DMS53 treated with DMSO at 0.1 percent for 48 hours (cell line): ENCODE results near the gene TIAM1.

Source experiments
- DNase-seq: peaks from one replicate; lab custom pipeline; 2025; ENCODE audit not compliant: unreplicated experiment; lab: John Stamatoyannopoulos, UW

Gene TIAM1

DNA sequence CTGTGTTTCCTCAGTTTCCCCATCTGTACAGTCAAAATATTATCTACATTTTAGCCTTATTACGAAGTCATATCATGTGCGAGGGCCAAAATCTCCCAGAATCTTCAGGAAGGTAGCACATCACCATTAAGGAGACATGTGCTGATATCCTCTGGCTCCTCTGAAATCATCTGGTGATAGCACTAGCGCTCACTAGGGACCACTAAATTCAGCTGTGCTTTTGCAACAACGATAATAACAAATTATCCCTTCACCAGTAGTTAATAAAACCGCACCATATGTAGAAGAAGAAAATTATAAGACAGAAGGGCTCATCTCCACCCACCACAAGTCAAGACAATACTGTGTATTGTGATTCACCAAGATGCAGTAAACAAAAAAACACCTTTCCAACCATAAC, 53.3 kb downstream of the TIAM1 start:
- no peak for DNase-seq

DNA sequence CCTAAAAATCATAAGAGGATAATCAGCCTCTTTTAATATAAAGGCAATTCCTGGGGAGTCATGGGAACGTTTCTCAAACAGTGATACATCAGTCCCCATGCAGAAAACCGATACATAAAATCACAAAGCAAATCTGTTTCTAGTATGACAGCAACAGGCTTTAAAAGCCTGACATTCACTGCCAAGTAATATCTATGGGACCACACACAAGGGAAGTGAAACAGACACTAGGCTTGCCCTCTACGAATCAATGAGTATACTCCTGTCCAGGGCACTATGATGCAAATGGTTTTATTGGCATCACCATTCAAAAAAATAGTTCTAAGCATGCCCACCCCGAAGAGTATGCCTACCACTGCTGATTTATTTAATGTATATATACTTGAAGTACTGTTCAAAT, 54.4 kb downstream of the TIAM1 start:
- DNase-seq, result no peak

DNA sequence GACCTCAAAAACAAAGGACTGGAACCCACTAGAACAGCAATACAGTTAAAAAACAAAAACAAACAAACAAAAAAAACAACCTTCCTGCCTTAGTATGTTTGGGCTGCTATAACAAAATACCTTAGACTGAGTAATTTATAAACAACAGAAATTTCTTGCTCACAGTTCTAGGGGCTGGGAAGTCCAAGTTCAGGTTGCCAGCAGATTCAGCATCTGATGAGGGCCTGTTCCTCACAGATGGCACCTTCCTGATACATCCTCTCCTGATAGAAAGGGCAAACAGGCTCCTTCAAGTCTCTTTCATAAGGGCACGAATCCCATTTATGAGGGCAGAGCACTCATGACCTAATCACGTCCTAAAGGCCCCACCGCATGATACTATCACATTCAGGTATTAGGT, 55.9 kb downstream of the TIAM1 start:
- DNase-seq, result no peak

DNA sequence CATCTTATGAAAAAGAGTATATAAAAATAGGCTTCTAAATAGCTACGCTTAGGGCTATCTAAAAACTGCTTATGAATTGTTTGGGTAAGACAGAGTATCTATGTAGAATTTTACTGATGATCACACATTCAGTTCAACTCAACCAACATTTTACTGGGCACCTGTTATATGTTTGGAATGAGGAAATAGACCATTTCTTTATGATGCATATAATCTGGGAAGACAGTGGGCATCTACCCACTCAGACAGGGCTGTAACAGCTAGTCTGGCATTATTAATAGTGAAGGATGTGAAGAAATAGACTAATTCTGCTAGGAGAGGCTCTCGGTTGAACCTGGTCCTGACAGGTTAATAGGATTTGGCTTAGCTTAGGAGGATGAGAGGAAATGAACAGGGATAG, 56.9 kb downstream of the TIAM1 start:
- DNase-seq, result no peak

DNA sequence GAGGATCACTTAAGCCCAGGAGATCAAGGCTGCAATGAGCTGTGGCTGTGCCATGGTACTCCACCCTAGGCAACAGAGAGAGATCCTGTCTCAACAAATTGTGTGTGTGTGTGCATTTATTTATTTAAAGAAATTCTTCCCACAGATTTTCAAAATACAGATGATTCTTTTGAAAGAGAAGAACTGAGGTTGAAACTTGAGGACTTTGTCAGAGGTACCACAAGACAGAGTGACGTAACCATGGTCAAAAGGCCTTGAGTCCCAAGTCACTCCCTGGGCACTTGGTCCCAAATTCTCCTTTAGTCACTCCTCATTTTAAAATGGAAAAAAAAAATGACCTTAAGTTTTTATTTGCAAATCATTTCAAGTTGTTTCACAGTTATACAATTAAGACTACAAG, 57.4 kb downstream of the TIAM1 start:
- DNase-seq, result no peak

DNA sequence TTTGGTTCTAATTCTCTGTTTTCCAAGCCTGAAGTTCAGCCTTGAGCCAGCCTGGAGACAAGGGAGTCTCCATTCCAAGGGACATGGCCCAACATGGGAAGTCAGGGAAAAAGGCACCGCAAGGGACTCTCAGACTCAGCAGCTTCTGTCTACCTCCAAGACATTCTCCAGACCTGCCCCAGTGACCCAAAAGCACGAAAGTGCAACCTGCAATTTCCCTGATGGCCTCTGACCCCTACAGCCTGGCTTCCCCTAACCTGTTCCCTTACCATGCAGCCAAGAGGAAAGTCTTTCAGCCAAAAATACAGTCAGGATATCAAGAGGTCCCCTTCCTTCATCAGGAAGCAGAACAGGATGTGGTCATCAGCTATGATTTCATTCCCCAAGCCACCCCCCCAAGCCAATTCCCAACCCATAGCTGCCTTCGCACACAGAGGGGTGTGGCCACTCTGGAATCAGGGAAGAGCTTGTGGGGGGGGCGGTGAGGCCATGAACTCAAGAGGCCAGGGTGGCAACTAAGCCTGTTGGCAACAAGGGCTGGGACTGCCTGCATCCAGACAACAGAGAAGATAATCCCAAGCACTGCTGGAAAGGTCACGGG, 59.2 kb downstream of the TIAM1 start:
- DNase-seq, result no peak

DNA sequence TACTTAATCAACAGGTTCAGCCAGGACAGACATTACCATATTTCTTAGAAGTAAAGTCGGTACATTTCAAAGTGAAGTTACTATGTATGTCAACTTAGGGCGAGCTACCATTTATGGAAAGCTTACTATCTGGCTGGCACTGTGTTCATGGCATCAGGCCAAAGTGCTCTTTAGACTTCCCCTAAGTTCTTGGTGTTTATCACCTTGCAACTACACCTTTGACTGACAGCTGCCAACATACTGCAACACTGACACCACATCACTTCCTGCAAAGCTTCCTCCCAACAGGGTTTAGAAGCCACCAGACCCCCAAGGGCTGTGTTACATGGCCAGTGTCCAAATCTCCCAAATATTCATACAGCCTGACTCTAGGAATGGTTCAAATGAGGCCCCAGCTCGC, 61.0 kb downstream of the TIAM1 start:
- DNase-seq, result no peak

DNA sequence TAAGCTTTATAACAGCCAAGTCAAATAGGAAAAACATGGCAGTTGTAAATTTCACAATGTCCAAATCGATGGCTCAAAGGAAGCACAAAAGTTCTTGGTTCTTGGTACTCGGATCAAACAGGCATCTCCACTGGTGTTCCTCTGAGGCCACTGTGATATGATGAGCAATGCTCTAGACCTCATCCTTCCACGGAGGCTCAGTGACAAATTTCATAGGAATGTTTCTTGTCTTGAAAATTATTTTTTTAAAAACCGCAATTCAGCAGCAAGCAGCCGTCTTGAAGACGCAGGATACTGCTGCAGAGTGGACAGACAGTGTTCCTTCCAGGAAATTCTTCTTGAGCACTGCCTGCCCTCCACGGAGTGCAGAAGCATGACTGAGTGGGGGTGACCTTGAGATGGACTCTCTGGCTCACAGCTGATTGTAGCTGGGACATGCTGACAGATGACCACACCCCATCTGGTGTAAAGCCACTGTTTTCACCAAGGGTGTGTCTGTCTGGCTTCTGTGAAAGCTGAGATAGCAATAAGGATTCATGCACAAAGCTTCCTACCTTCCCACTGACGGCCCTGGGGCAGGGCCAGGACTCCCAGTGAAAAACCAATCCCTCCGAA, 61.9 kb downstream of the TIAM1 start:
- no peak for DNase-seq

DNA sequence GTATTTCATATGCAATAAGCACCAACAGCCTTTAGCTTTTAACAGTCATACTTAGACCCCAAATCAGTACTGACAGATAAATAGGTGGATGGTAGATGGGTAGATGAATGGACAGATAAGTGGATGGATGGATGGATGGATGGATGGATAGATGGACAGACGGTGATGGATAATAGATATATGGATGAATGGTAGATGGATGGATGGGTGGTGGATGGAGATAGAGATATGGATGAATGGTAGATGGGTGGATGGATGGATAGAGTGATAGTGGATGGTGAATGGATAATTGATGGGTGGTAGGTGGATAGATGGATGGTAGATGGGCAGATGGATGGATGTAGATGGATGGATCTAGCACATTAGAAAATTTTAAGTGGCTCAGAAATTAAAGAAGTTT, 62.5 kb downstream of the TIAM1 start:
- no peak for DNase-seq

DNA sequence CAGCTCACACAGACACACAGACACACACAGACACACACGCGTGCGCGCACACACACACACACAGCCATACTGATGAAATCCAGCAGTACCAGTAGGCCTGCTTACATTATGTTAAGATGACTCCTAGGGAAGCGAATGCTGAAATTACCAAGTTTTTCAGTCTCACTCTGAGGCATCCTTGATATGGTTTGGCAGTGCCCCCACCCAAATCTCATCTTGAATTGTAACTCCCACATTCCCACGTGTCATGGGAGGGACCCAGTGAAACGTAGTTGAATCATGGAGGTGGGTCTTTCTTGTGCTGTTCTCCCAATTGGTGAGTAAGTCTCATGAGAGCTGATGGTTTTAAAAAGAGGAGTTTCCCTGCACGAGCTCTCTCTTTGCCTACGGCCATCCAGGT, 64.1 kb downstream of the TIAM1 start:
- DNase-seq, result no peak

DNA sequence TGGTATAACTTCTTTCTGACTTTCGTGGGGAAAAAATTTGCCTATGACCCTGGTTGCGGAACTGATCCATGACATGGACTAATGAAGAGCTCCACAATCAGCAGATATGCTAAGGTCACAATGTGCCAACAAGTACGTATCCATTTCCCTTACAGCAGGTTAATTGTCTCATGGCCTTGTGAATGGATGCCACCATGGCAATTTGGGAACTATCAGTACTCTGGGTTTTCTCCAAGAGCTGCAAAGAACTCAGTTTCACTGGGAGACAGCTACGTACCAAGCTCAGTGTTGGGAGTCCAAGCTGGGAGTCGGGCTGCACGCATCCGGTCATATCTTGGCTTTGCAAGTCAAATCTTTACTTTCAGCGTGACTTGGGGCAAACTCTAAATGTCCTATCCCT, 64.8 kb downstream of the TIAM1 start:
- no peak for DNase-seq

DNA sequence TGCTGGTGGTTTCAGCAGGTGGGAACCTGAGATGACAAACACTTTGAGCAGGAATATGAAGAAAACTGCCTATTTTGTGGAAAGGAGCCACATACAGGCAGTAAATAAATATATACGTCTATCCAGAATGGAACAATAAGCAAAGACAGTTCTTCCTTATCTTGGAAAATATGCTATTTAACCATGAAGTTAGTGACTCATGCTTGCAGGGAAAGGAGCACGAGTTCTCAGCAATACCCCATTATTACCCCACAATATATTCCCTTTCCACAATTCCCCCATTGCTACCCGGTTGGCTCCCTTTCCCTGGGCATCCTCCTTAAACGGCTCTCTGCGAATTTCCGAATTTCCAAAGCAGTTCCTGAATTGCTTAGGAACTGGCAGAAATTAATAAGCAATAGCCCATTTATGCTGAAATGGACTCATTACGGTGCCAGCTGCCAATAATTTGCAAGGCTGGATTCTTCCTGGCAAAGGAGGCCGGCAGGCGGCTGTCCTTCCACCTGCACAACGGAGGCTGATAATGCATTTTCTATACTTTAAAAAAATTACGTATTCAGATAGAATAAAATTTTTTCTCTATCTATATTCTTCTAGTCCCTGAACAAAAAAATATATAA, 65.4 kb downstream of the TIAM1 start:
- no peak for DNase-seq

DNA sequence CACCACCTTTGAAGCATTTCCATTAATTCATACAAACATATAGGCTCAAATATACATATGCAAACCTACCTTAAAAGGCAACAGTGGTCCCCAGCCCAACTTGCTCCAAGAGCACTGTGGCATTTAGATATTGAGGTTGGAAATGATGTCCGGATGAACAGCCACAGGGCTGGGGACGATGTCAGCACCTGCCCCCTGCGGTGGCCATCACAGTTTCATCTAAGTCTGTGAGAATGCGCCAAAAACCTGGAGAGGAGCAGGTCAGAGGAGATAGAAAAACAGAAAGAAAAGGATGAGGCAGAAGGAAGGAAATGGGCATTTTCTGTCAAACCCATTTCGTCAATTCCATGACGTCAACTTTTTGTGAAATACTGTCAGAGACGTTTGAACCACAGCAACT, 67.4 kb downstream of the TIAM1 start:
- DNase-seq, result no peak

DNA sequence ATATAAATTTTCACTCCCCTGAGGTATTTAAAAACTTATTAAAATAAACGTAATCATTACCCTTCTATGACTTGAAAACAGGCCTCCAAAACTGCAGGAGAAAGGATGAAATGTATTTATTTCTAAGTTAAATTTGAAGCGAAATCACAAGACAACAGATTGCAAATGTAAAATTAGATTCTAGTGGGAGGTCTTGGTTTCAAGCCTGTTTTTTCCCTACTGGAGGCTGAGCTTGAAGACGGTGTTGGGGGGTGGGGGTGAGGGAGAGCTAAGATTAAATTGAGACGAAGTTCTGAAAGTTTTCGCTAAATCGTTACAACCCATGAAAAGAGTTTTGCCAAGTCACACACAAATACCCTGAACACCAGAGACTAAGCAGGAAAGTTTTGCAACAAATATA, 68.2 kb downstream of the TIAM1 start:
- DNase-seq, result no peak

DNA sequence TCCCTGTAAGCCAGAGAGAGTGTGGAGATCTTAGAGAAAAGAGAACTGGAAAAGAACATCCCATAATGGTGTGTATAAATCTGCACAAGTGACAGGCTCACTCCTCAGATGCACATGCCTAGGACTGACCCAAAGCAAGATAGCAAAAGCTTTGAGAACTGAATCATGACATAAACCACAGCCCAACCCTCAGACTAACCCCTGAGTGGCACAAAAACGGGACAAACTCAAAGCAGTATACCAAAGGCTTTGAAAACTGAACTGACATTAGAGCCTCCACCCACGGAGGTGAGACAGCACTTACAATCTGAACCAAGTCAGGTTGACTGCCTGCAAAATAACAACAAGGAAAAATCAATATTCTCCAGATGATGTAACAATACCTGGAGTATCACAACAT, 70.8 kb downstream of the TIAM1 start:
- DNase-seq, result no peak

DNA sequence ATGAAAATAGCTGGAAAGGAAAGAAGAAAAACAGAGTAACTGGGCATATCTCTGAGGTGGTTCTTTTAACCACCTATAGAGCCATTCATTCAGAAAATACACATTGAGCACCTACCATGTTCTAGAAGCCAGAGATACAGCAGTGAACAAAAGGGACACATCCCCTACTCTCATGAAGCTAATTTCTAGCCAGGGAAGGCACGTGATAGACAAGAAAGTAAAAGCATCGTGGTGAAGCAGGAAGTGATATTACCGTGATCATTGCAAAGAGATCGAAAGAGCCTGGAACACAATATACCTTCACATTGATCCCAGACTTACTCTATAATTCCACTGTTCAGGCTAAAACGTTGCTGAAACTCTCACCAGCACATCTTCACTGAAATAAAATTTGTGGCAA, 76.0 kb downstream of the TIAM1 start:
- no peak for DNase-seq

DNA sequence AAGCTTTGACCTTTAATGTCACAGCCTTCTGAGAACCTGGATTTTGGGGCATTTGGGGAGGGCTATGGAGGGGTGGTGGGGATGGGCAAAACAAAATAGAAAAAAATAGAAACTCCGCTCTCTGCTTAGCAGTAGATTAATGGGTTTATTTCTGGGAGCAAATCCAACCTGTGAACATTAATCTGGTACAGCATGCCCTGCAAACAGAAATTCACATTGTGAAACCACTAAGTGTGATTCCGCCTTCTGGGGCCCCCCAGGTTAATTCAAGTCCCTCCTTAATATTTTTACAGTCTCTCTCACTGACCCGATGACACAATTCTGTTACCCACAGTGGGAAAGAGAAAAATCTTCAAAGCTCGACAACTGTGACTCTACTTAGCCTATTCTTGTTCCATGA, 76.4 kb downstream of the TIAM1 start:
- no peak for DNase-seq

DNA sequence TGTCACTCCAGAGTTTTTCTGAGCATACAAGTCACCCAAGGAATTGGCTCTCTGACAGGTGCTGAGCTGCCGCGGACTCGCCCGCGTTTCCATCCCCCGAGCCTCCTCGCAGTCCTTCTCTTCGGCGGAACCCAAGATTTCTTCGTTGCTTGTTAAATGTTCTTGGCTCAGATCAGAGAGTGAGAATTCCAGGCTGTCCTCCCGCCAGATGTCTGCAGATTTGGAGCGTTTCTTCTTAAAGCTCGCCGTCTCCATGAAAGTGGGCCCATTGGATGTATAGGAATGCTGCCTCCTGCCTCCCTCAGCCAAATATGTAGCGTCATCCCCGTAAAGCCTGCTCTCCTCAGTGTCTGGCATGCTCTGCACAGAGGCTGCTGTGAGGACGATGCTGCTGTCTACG, 77.8 kb downstream of the TIAM1 start:
- DNase-seq, result no peak

DNA sequence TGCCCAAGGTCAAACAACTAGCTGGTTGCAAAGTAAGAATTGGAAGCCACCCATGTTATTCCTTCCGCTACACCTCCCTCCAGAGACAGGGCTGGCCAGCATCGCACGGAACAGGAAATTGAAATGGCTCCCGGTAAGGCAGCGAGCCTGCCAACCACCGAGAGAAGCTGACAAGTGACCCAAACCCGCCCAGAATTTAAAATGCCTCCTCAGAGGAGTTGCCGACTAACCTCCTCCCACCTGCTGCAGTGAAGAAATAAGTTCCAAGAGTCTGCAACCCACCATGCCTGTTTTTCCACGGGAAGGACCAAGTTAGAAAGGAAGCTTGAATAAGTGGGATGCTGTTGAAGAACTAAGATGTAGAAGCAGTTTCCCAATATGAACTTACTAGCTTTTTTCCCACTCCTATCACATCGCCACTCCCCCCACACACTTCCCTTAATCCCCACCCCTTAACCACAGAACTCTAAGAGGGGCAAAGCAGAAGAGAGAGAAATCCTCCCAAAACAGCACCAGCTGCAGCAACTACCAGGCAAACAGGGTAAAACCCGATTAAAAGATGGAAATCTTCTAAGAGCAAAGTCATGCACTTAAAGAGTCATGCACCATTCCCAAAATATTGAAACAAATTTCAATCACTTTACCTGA, 78.6 kb downstream of the TIAM1 start:
- DNase-seq, result no peak

DNA sequence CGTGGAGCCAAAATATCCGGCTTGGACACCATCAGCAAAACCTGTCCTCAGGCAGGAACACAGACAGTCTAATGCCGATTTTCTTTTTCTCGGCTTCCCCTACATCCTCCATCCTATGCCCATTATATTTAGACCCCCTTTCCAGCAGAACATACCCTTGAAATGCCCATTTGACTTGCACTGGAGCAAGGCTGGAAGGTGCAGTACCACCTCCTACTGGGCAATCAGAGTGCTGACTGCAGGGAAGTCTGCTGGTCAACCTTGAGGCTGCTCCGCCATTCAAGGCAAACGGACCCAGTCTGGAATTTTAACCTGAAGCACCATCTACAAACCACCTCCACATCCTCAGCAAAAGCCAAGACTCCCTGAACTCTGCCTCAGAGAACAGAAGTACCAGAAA, 79.5 kb downstream of the TIAM1 start:
- no peak for DNase-seq

DNA sequence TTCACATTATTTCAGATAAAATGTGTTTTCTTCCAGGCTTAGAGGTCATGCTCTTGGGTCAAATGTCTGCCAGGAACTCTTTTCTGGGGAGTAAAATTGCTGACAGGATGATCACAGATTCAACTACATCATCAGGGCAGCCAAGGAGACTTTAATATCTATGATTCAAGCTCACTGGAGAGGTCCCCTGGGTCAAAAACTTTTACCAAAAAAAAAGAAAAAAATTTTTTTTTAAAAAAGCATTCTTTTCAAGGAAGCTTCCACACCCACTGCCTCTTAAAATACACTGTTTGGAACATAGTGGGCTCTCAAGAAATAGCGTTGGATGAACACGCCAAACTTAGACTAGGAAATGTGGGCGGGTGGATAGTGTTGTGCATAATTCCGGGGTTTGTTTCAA, 81.3 kb downstream of the TIAM1 start:
- no peak for DNase-seq

DNA sequence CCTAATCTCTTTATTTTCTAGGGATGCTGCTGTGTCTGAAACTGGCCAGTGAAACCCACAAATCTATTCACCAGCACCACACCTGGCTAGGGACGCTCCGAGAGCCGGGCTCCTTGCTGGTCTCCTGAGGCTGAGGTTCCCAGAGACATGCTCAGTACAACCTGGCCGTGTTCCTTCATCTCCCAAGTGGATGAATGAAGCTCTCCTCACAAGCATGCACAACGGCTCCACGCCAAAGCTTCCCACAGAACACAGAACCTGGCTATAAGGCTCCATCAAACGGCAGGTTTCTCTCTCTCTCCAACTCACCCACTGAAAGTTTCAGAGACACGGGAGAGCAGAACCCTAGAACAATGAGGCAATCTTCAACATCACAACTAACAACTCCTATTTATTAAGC, 82.3 kb downstream of the TIAM1 start:
- DNase-seq, result no peak

DNA sequence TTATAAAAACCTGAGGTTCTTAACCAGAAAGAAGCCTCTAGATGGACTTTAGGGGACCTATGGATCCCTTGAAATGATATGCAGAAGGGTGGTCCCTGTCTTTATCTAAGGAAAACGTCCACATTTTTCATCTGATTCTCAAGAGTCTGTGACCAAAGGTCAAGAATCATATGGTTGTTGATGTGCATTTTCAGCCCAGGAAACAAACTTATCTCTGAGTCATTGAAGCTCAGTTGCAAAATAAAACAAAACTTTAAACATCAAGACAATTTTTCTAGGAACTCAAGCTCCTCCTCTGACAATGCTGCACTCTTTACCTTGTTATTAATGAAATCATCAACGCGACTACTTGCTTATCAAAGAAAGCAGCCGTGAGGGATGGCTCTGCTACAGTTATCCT, 83.3 kb downstream of the TIAM1 start:
- no peak for DNase-seq
